Endodermal cell (in vitro differentiated cells): ENCODE results near the gene INF2. TPM values are rescaled to one million over a fixed set of nuclear protein-coding genes. Genes with fewer than 3 reads are reported as not detected.
"Not testable (repeated sequence)": the region's sequence is repeated elsewhere in the genome, so short reads cannot be mapped to it uniquely, and the experiment has no call there.

Source experiments
- DNase-seq: peaks from one replicate; pipeline ENCODE4 v3.0.0-alpha.2; 2017
- H3K27ac ChIP-seq: 2 replicates; pipeline ENCODE4 v1.5.1; 2013; ENCODE audit warnings: mild to moderate bottlenecking, low read depth, low read length, moderate library complexity
- H3K27me3 ChIP-seq: 2 replicates; pipeline ENCODE4 v1.6.1; 2013; ENCODE audit warnings: mild to moderate bottlenecking, low read length, moderate library complexity; ENCODE audit not compliant: insufficient read depth, control insufficient read depth, poor library complexity, severe bottlenecking
- H3K36me3 ChIP-seq: 2 replicates; pipeline ENCODE4 v1.7.0; 2013; ENCODE audit warnings: mild to moderate bottlenecking, low read length, moderate library complexity; ENCODE audit not compliant: control insufficient read depth, insufficient read depth
- H3K4me1 ChIP-seq: one replicate; pipeline ENCODE4 v1.7.0; 2013; ENCODE audit warnings: low read length; ENCODE audit not compliant: control insufficient read depth, insufficient read depth
- H3K4me3 ChIP-seq: 2 replicates; pipeline ENCODE4 v1.5.1; 2013; ENCODE audit warnings: mild to moderate bottlenecking, low read length, moderate library complexity
- H3K9ac ChIP-seq: 2 replicates; pipeline ENCODE4 v1.6.1; 2013; ENCODE audit warnings: mild to moderate bottlenecking, low read length, moderate library complexity; ENCODE audit not compliant: poor library complexity, severe bottlenecking; ENCODE audit errors: extremely low read depth
- H3K9me3 ChIP-seq: 2 replicates; pipeline ENCODE4 v1.6.1; 2013; ENCODE audit warnings: mild to moderate bottlenecking, low read length, moderate library complexity; ENCODE audit not compliant: control insufficient read depth
- H3K27ac Mint-ChIP-seq: 2 replicates; pipeline ENCODE4 v1.8.0; 2020; ENCODE audit warnings: mixed read lengths
- H3K27me3 Mint-ChIP-seq: 2 replicates; pipeline ENCODE4 v1.8.0; 2021; ENCODE audit warnings: mild to moderate bottlenecking, mixed read lengths; ENCODE audit not compliant: insufficient read depth
- H3K36me3 Mint-ChIP-seq: 2 replicates; pipeline ENCODE4 v1.8.0; 2020; ENCODE audit warnings: low read depth, mixed read lengths
- H3K4me1 Mint-ChIP-seq: 2 replicates; pipeline ENCODE4 v1.8.0; 2020; ENCODE audit warnings: mixed read lengths
- H3K4me3 Mint-ChIP-seq: 2 replicates; pipeline ENCODE4 v1.8.0; 2020; ENCODE audit warnings: mild to moderate bottlenecking, moderate library complexity, mixed read lengths
- H3K9me3 Mint-ChIP-seq: 2 replicates; pipeline ENCODE4 v1.8.0; 2020; ENCODE audit warnings: mild to moderate bottlenecking, mixed read lengths
- CTCF ChIP-seq: fragments of 200-600 bp; sonication (generic); conservative IDR thresholded peaks from 2 replicates; pipeline ENCODE4 v1.5.0; 2021; ENCODE audit warnings: antibody characterized with exemption, mild to moderate bottlenecking
- WGBS, 2 experiments: methylation state at CpG; one replicate each; pipeline versions ENCODE4 v1.1.5 to v1.1.7; 2013; ENCODE audit warnings: missing lambda C conversion rate in 2 of 2, mixed read lengths in 1 of 2; ENCODE audit not compliant: insufficient coverage in 1 of 2, insufficient read length in 1 of 2; 5-methylcytosine and 5-hydroxymethylcytosine counted together
- total RNA-seq, 2 donors: library from RNA; stranded (reverse); fragmentation: NEBNext Ultra II Directional in 1 of 2; extraction: Animal tissue kit (Norgen Biotek cat#: 25700) in 1 of 2; gene quantifications; 2 replicates in 1 of 2; 3 replicates in 1 of 2; pipeline ENCODE4 v1.2.1, GENCODE V29; 2021

INF2 gene
- total RNA-seq, 2 donors from 2014 or later: 99.7 to 114 TPM

- peak; percentile 63 for TF ChIP-seq CTCF
- Histone ChIP-seq H3K27me3 (no peaks in the 10 kb centered on the region), H3K27ac (no peak overlapping the region), H3K9me3 (no peaks in the 10 kb centered on the region), H3K36me3 (no peaks in the 10 kb centered on the region), H3K4me1 (no peaks in the 10 kb centered on the region), H3K4me3 (no peak overlapping the region), H3K9ac (no peak overlapping the region)
- H3K9me3 Mint-ChIP-seq: no peaks in the 10 kb centered on the region
- DNase-seq: peak; percentile 79
- H3K27me3 Mint-ChIP-seq: peaks cover 14% of the 10 kb centered on the region
- H3K27ac Mint-ChIP-seq: no peak overlapping the region
- 86 to 92% methylated on average over 18 to 21 of the region's 21 CpGs for WGBS, 2 experiments
- H3K36me3 Mint-ChIP-seq: no peaks in the 10 kb centered on the region
- peaks cover 4% of the 10 kb centered on the region for H3K4me1 Mint-ChIP-seq
- no peak overlapping the region for H3K4me3 Mint-ChIP-seq
Observed at GRCh38 chr14:104726600-104727451, 37.4 kb downstream of the INF2 start.

GRCh38 chr14:104728631-104729030 lies 39.2 kb downstream of the INF2 start:
- Mint-ChIP-seq H3K4me1 (peaks cover 4% of the 10 kb centered on the region), H3K9me3 (no peaks in the 10 kb centered on the region), H3K4me3 (no peak overlapping the region), H3K36me3 (no peaks in the 10 kb centered on the region), H3K27me3 (peaks cover 14% of the 10 kb centered on the region), H3K27ac (no peak overlapping the region)
- no peaks in the 10 kb centered on the region for H3K36me3 ChIP-seq
- no peak overlapping the region for H3K9ac ChIP-seq
- H3K4me1 ChIP-seq: no peaks in the 10 kb centered on the region
- H3K27me3 ChIP-seq: no peaks in the 10 kb centered on the region
- WGBS, 2 experiments: 89 to 100% methylated on average over 1 to 17 of the region's 17 CpGs
- no peak for DNase-seq
- no peak overlapping the region for H3K27ac ChIP-seq
- no peak for TF ChIP-seq CTCF
- H3K4me3 ChIP-seq: no peak overlapping the region
- H3K9me3 ChIP-seq: no peaks in the 10 kb centered on the region

GRCh38 chr14:104729176-104729834 lies 39.9 kb downstream of the INF2 start:
- not testable (repeated sequence) for H3K36me3 ChIP-seq, H3K27ac Mint-ChIP-seq, H3K4me1 Mint-ChIP-seq, H3K27me3 ChIP-seq, H3K9me3 Mint-ChIP-seq, H3K9ac ChIP-seq, H3K9me3 ChIP-seq, DNase-seq, H3K4me1 ChIP-seq, H3K36me3 Mint-ChIP-seq, H3K27ac ChIP-seq, H3K4me3 ChIP-seq, H3K4me3 Mint-ChIP-seq
- 90 to 93% methylated on average over 10 to 17 of the region's 73 CpGs for WGBS, 2 experiments
- H3K27me3 Mint-ChIP-seq: peaks cover 14% of the 10 kb centered on the region
